NB4 (cell line): ENCODE measurements around the gene NISCH.

Experiments
- CTCF ChIP-seq: IDR thresholded peaks from one replicate; pipeline ENCODE4 v1.5.1; 2012; ENCODE audit warnings: low read depth, low read length
- MAX ChIP-seq: IDR thresholded peaks from 2 replicates; pipeline ENCODE4 v1.6.1; 2011; ENCODE audit warnings: low read depth, low read length
- POLR2A ChIP-seq: IDR thresholded peaks from 2 replicates; pipeline ENCODE4 v1.6.1; 2011; ENCODE audit warnings: mild to moderate bottlenecking; ENCODE audit not compliant: insufficient read length; ENCODE audit errors: extremely low read depth

GRCh38 chr3:52422669-52423068 lies 32.7 kb upstream of the NISCH start:
- TF ChIP-seq MAX (no peak), CTCF (no peak), POLR2A (no peak)
